Activated naive CD4-positive, alpha-beta T cell treated with anti-CD3 and anti-CD28 coated beads for 36 hours (primary cell): ENCODE results near the gene SHC1. TPM values are rescaled to one million over a fixed set of nuclear protein-coding genes. Genes with fewer than 3 reads are reported as not detected.
"Not testable (repeated sequence)": the region's sequence is repeated elsewhere in the genome, so short reads cannot be mapped to it uniquely, and the experiment has no call there.

Experiments used
- CTCF ChIA-PET: fragments of 350-600 bp; sonication (Branson Sonifier 250); formaldehyde crosslinking; loops from one replicate; lab custom pipeline; 2021; ENCODE audit warnings: antibody characterized with exemption; lab: Charles Lee
- DNase-seq: peaks from one replicate; pipeline ENCODE4 v3.0.0-alpha.2; 2020
- H3K27ac Mint-ChIP-seq: one replicate; pipeline ENCODE4 v1.8.0; 2021; ENCODE audit warnings: mild to moderate bottlenecking, mixed read lengths
- H3K27me3 Mint-ChIP-seq: one replicate; pipeline ENCODE4 v1.8.0; 2021; ENCODE audit warnings: low read depth, mixed read lengths
- H3K36me3 Mint-ChIP-seq: one replicate; pipeline ENCODE4 v1.8.0; 2021; ENCODE audit warnings: low read depth, mixed read lengths
- H3K4me1 Mint-ChIP-seq: one replicate; pipeline ENCODE4 v1.8.0; 2021; ENCODE audit warnings: low read depth, mixed read lengths
- H3K4me3 Mint-ChIP-seq: one replicate; pipeline ENCODE4 v1.8.0; 2021; ENCODE audit warnings: mild to moderate bottlenecking, moderate library complexity, mixed read lengths
- H3K9me3 Mint-ChIP-seq: one replicate; pipeline ENCODE4 v1.8.0; 2021; ENCODE audit warnings: mixed read lengths
- intact Hi-C: fragments of 100-400 bp; cut with micrococcal nuclease; formaldehyde crosslinking; loops from one replicate; pipeline ENCODE4 v1.15.1; 2023
- total RNA-seq, 2 experiments: library from RNA; stranded (reverse); gene quantifications; one replicate each; pipeline ENCODE4 v1.2.3, GENCODE V29; 2021

Gene SHC1
- total RNA-seq, 2 experiments from 2014 or later: 35.5 to 40.8 TPM

DNA sequence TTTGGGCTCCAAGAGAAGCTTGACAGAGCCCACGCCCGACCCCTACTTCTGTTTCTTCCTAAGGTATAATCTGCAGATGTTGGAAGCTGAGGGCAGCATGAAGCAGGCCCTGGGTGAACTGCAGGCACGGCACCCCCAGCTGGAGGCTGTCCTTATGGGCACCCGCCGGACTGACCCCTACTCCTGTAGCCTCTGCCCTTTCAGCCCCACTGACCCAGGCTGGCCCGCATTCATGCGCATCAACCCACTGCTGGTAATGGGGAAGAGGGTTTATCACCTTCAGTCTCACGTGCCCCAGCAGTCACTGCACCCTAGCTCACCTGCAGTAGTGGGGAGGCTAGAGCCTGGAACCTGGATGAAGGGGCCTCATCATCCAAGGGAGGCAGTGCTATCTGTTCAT, 19.7 kb upstream of the SHC1 start:
- Mint-ChIP-seq H3K27ac (no peak overlapping the region), H3K9me3 (no peaks in the 10 kb centered on the region), H3K4me1 (peaks cover 14% of the 10 kb centered on the region), H3K36me3 (peaks cover 12% of the 10 kb centered on the region), H3K4me3 (no peak overlapping the region), H3K27me3 (no peaks in the 10 kb centered on the region)
- DNase-seq: no peak
- intact Hi-C loops: no loop called here
- CTCF ChIA-PET: interaction anchor here (1.2 kb wide), 1 partner anchor 9 kb away, joined by 6 read pairs; no protein-coding TSS in a partner anchor

DNA sequence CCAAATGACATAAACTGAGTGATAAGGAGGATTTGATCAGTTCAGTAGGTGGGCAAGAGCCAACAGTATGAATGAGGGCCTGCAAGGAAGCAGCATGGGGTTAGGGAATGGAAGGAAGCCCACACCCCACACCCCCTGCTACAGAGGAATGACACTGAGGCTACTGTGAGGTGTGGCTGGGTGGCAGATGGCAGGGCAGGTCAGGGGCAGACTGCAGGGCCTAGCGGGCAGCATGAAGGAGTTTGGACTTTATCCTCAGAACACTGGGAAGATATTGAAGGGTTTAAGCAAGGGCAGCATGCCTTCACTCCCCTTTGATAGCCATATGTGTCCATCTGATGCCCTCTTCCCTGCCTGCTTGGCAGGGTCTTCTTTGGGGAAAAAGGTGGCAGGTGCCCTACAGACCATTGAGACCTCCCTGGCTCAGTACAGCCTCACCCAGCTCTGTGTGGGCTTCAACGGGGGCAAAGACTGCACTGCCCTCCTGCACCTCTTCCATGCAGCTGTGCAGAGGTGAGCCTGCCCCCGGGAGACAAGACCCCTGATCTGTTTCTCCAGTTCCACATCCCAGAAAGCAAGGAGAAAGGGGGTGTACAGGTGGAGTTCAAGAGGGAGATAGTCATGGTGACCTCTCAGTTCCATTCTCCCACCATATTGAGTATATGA, 18.8 kb upstream of the SHC1 start:
- peaks cover 20% of the 10 kb centered on the region for H3K4me1 Mint-ChIP-seq
- DNase-seq: no peak
- H3K36me3 Mint-ChIP-seq: peaks cover 12% of the 10 kb centered on the region
- H3K9me3 Mint-ChIP-seq: no peaks in the 10 kb centered on the region
- intact Hi-C loops: no loop called here
- H3K27ac Mint-ChIP-seq: no peak overlapping the region
- no peaks in the 10 kb centered on the region for H3K27me3 Mint-ChIP-seq
- CTCF ChIA-PET: interaction anchor here (0.6 to 1.9 kb wide), 4 partner anchors 9 to 79 kb away, joined by 3 to 24 read pairs (median 5); no protein-coding TSS in a partner anchor
- H3K4me3 Mint-ChIP-seq: no peak overlapping the region

DNA sequence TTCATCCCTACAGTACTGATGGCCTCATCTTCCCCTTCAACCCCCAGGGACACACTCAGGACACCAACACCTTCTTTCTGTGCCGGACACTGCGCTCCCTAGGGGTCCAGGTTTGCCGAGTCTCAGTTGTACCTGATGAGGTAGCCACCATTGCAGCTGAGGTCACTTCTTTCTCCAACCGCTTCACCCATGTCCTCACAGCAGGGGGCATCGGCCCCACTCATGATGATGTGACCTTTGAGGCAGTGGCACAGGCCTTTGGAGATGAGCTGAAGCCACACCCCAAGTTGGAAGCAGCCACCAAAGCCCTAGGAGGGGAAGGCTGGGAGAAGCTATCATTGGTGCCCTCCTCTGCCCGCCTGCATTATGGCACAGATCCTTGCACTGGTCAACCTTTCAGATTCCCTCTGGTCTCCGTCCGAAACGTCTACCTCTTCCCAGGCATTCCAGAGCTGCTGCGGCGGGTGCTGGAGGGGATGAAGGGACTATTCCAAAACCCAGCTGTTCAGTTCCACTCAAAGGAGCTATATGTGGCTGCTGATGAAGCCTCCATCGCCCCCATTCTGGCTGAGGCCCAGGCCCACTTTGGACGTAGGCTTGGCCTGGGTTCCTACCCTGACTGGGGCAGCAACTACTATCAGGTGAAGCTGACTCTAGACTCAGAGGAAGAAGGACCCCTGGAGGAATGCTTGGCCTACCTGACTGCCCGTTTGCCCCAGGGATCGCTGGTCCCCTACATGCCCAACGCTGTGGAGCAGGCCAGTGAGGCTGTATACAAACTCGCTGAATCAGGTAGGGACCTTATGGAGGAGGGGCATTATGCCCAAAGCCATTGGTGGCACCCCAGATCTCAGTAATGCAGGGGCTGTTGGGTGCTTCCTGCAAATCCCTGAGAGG, 17.8 kb upstream of the SHC1 start:
- Mint-ChIP-seq H3K36me3 (peaks cover 12% of the 10 kb centered on the region), H3K9me3 (no peaks in the 10 kb centered on the region), H3K27me3 (no peaks in the 10 kb centered on the region), H3K4me1 (peaks cover 23% of the 10 kb centered on the region), H3K4me3 (no peak overlapping the region), H3K27ac (no peak overlapping the region)
- CTCF ChIA-PET: interaction anchor here (0.7 to 1.9 kb wide), 5 partner anchors 11 to 31 kb away, joined by 3 to 24 read pairs (median 4); no protein-coding TSS in a partner anchor
- intact Hi-C loops: no loop called here
- peak; percentile 20 for DNase-seq

DNA sequence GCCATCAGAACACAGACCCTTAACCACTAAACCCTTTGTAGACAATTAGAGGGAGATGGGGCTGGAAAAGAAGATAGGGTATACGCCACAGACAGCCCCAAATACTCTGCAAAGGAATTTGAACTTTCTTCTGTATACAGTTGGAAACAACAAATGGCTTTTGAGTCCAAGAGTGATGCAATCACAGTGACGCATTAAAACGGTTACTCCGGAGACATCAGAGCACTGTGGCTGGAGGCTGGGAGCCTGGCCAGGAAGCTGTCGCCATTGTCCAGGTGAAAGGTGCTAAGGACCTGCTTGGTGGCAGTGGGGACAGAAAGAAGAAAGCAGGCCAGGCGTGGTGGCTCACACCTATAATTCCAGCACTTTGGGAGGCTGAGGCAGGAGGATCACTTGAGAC, 16.8 kb upstream of the SHC1 start:
- DNase-seq: no peak
- Mint-ChIP-seq H3K27ac (no peak overlapping the region), H3K27me3 (no peaks in the 10 kb centered on the region), H3K36me3 (peaks cover 13% of the 10 kb centered on the region), H3K4me3 (no peak overlapping the region), H3K4me1 (peaks cover 25% of the 10 kb centered on the region), H3K9me3 (no peaks in the 10 kb centered on the region)
- CTCF ChIA-PET: interaction anchor here (0.6 to 1.9 kb wide), 4 partner anchors 11 to 366 kb away, joined by 3 to 24 read pairs (median 6); no protein-coding TSS in a partner anchor
- intact Hi-C loops: no loop called here

DNA sequence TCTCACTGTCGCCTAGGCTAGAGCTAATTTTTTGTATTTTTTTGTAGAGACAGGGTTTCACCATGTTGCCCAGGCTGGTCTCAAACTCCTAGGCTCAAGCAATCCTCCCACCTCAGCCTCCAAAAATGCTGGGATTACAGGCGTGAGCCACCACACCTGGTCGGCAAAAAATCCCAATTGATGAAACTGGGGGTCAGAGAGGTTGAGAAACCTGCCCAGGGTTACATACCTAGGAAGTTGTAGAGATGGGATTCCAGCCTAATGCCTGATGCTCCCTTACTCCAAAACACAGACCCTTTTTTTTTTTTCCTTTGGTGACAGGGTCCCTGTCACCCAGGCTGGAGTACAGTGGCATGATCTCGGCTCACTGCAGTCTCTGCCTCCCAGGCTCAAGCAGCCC, 16.2 kb upstream of the SHC1 start:
- DNase-seq, H3K27me3 Mint-ChIP-seq, H3K4me3 Mint-ChIP-seq, H3K27ac Mint-ChIP-seq, intact Hi-C loops, H3K9me3 Mint-ChIP-seq: not testable (repeated sequence)
- peaks cover 14% of the 10 kb centered on the region for H3K36me3 Mint-ChIP-seq
- CTCF ChIA-PET: interaction anchor here (0.6 to 1.4 kb wide), 4 partner anchors 16 to 365 kb away, joined by 3 to 4 read pairs (median 4); partner anchors contain the start of gene SHC1
- H3K4me1 Mint-ChIP-seq: peaks cover 28% of the 10 kb centered on the region

DNA sequence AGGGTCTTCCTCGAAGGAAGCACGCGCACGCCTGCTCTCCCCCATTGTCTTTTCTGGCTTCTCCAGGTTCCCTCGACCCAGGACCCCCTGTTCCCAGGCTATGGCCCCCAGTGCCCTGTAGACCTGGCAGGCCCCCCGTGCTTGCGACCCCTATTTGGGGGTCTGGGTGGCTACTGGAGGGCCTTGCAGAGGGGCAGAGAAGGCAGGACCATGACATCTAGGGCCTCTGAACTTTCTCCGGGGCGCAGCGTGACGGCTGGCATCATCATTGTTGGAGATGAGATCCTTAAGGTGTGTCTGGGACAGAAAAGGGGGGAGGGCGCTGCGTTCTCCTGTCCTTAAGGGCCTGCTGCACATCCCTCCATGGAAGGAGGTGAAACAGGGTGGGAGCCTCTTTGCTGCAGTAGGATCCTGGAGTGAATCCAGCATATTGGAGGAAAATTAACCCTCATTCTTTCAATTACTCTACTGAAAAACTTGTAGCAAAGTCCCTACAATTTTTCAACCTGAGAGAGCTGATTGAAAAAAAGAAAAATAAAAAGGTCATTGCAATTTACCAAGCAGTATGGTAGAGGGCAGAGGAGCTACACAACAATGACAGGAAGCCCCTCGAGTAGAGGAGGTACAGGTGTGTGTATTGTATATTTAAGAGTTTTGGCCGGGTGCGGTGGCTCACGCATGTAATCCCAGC, 13.4 kb upstream of the SHC1 start:
- CTCF ChIA-PET: interaction anchor here (0.9 to 4.1 kb wide), 8 partner anchors 12 to 76 kb away, joined by 4 to 30 read pairs (median 6); partner anchors contain the start of gene ADAM15
- intact Hi-C loops: loop anchor here (1.0 kb wide), 4 partner anchors 10 to 33 kb away; partner anchors contain the start of gene CKS1B
- H3K27ac Mint-ChIP-seq: no peak overlapping the region
- H3K4me1 Mint-ChIP-seq: peaks cover 35% of the 10 kb centered on the region
- H3K36me3 Mint-ChIP-seq: peaks cover 19% of the 10 kb centered on the region
- no peak for DNase-seq
- no peaks in the 10 kb centered on the region for H3K27me3 Mint-ChIP-seq
- H3K9me3 Mint-ChIP-seq: no peaks in the 10 kb centered on the region
- no peak overlapping the region for H3K4me3 Mint-ChIP-seq

- Mint-ChIP-seq H3K9me3 (no peaks in the 10 kb centered on the region), H3K27ac (no peak within 1 kb of the TSS), H3K4me1 (peaks cover 30% of the 10 kb centered on the region), H3K4me3 (no peak within 1 kb of the TSS), H3K27me3 (no peaks in the 10 kb centered on the region), H3K36me3 (peaks cover 18% of the 10 kb centered on the region)
- intact Hi-C loops: loop anchor here (1.0 kb wide), 4 partner anchors 9 to 34 kb away; partner anchors contain the start of gene CKS1B
- CTCF ChIA-PET: interaction anchor here (0.7 to 4.1 kb wide), 11 partner anchors 11 to 77 kb away, joined by 3 to 30 read pairs (median 4); partner anchors contain the start of genes ADAM15, PBXIP1 and PYGO2
- DNase-seq: peak; percentile 99
These were observed 12.5 kb upstream of the SHC1 start, which contains the start of gene FLAD1 for GRCh38 chr1:154982897-154983648. FLAD1 (plus strand) TSS chr1:154983344; CDS start chr1:154983695, 351 bp downstream.

- intact Hi-C loops: no loop called here
- H3K36me3 Mint-ChIP-seq: peaks cover 23% of the 10 kb centered on the region
- CTCF ChIA-PET: interaction anchor here (0.7 to 4.1 kb wide), 7 partner anchors 11 to 77 kb away, joined by 3 to 30 read pairs (median 4); partner anchors contain the start of genes PBXIP1 and PYGO2
These were observed 11.8 kb upstream of the SHC1 start for GRCh38 chr1:154982341-154982740.

GRCh38 chr1:154978360-154978759, 7.8 kb upstream of the SHC1 start:
- no peak for DNase-seq
- peaks cover 28% of the 10 kb centered on the region for H3K36me3 Mint-ChIP-seq

More at GRCh38 chr1:154982341-154982740, 11.8 kb upstream of the SHC1 start:
- no peak overlapping the region for H3K4me3 Mint-ChIP-seq
- H3K27ac Mint-ChIP-seq: no peak overlapping the region
- H3K27me3 Mint-ChIP-seq: no peaks in the 10 kb centered on the region
- no peak for DNase-seq
- H3K9me3 Mint-ChIP-seq: no peaks in the 10 kb centered on the region
- peaks cover 31% of the 10 kb centered on the region for H3K4me1 Mint-ChIP-seq

GRCh38 chr1:154977762-154978161, 7.2 kb upstream of the SHC1 start:
- H3K27ac Mint-ChIP-seq, H3K4me3 Mint-ChIP-seq, DNase-seq, H3K27me3 Mint-ChIP-seq, H3K9me3 Mint-ChIP-seq, intact Hi-C loops: not testable (repeated sequence)
- peaks cover 28% of the 10 kb centered on the region for H3K36me3 Mint-ChIP-seq
- CTCF ChIA-PET: interaction anchor here (1.5 kb wide), 1 partner anchor 20 kb away, joined by 3 read pairs; no protein-coding TSS in a partner anchor
- peaks cover 22% of the 10 kb centered on the region for H3K4me1 Mint-ChIP-seq

More at GRCh38 chr1:154978360-154978759, 7.8 kb upstream of the SHC1 start:
- Mint-ChIP-seq H3K27ac (no peak overlapping the region), H3K9me3 (no peaks in the 10 kb centered on the region), H3K27me3 (no peaks in the 10 kb centered on the region), H3K4me1 (peaks cover 18% of the 10 kb centered on the region), H3K4me3 (no peak overlapping the region)
- intact Hi-C loops: no loop called here
- CTCF ChIA-PET: interaction anchor here (0.6 to 1.5 kb wide), 3 partner anchors 19 to 141 kb away, joined by 3 read pairs; partner anchors contain the start of gene PBXIP1
